ENCODE measurements around the gene ZCCHC4. TPM values are rescaled to one million over a fixed set of nuclear protein-coding genes. Genes with fewer than 3 reads are reported as not detected.

The ZCCHC4 gene
- total RNA-seq, 5 donors from 2014 or later (not counting 1 experiment from before 2014, with no cell fraction given) = 10.6 to 12.9 (median 12.0) TPM

DNA sequence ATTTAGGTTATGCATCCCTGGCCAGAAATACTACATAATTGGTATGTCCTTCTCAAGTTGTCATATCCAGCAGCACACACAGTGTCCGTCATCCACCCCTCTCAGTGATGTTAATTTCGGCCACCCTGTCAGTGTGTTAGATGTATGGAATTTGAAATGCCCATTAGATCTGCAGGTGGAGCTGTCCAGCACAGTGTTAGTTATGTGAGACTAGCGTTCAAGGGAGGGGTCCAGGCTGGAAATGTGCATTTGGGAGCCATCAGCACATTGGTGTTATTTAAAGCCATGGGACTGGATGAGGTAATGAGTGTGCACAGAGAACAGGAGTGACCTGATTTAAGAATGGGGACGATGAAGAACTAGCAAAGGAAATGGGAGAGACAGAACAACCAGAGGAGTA is 86.9 kb downstream of the ZCCHC4 start:
- Histone ChIP-seq H3K4me1 (ENCODE audit: control insufficient read depth in 1 of 2, extremely low read depth in 1 of 2, insufficient read depth in 2 of 2, low read length in 2 of 2) (no peaks in the 10 kb centered on the region), H3K27me3 (replicated peaks in 1 of 2; ENCODE audit: control insufficient read depth in 2 of 2, extremely low read depth in 1 of 2, insufficient read depth in 2 of 2, low read length in 1 of 2) (no peaks in the 10 kb centered on the region), H3K27ac (ENCODE audit: low read length) (no peak overlapping the region), H3K36me3 (ENCODE audit: control insufficient read depth in 2 of 2, extremely low read depth in 1 of 2, insufficient read depth in 1 of 2, low read length in 1 of 2) (peaks cover 5 to 76% of the 10 kb centered on the region in 2 donors), H3K9me3 (peaks cover 2% of the 10 kb centered on the region), H3K4me3 (ENCODE audit: control insufficient read depth in 1 of 2, extremely low read depth in 1 of 2, low read length in 1 of 2) (no peak overlapping the region)
- ChIA-PET POLR2A (no interaction called here), CTCF (no interaction called here)
- Mint-ChIP-seq H3K27me3 (no peaks in the 10 kb centered on the region), H3K4me1 (peaks cover 0 to 11% (median 0%) of the 10 kb centered on the region in 3 donors), H3K4me3 (no peak overlapping the region), H3K9me3 (peaks cover 4 to 8% (median 5%) of the 10 kb centered on the region in 3 donors), H3K36me3 (peaks cover 81% of the 10 kb centered on the region), H3K27ac (no peak overlapping the region)
- DNase-seq (no peak), ATAC-seq (replicated peaks in 1 of 4) (no peak)
- WGBS (ENCODE audit: insufficient coverage) = 100% methylated on average over 3 of the region's 4 CpGs

DNA sequence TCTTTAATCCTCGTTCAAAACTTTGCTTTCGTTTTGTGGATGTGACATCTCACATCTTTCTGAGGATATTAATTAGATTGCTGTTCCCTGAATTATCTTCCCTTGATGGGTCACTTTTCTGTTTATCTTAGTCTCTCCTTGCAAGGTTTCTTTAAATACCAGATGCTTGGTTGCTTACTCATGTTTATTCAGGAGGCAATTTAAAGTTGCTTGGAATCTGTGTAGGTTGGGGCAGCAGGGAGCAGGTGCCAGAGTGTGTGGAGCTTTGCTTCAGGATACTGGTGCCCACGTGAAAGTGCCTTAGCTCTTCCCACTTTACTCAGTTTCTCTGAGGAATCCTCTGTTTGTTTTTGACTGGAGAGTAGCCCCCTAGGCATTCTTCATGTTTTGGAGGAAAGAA is 88.5 kb downstream of the ZCCHC4 start:
- H3K27ac Mint-ChIP-seq = no peak overlapping the region
- H3K36me3 ChIP-seq (ENCODE audit: control insufficient read depth in 2 of 2, extremely low read depth in 1 of 2, insufficient read depth in 1 of 2, low read length in 1 of 2) = peaks cover 5 to 77% of the 10 kb centered on the region in 2 donors

DNA sequence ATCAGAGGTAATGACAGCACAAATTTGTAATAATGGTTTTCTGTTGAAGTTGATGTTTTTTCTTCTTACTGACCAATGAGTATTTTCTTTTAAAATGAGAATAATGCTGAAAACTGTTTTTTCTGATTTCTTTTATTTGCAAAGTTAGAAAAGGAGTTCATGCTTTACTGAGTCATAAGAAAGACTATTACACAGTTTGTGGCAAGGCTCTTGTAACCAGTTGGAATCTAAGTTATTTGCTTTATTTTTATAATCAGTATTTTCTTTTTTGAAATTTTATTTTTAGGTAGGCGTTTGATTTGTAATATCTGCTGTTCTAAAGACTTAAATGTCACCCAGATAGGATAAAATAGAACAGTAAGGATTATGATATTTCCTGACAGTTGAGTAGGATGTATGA is 89.9 kb downstream of the ZCCHC4 start:
- Mint-ChIP-seq H3K27ac (no peak overlapping the region), H3K4me1 (peaks cover 0 to 11% (median 0%) of the 10 kb centered on the region in 3 donors), H3K9me3 (no peaks in the 10 kb centered on the region), H3K4me3 (no peak overlapping the region), H3K27me3 (no peaks in the 10 kb centered on the region), H3K36me3 (peaks cover 69% of the 10 kb centered on the region)
- ATAC-seq (replicated peaks in 1 of 4) (no peak), DNase-seq (no peak)
- Histone ChIP-seq H3K4me1 (ENCODE audit: control insufficient read depth in 1 of 2, extremely low read depth in 1 of 2, insufficient read depth in 2 of 2, low read length in 2 of 2) (no peaks in the 10 kb centered on the region), H3K27me3 (replicated peaks in 1 of 2; ENCODE audit: control insufficient read depth in 2 of 2, extremely low read depth in 1 of 2, insufficient read depth in 2 of 2, low read length in 1 of 2) (no peaks in the 10 kb centered on the region), H3K36me3 (ENCODE audit: control insufficient read depth in 2 of 2, extremely low read depth in 1 of 2, insufficient read depth in 1 of 2, low read length in 1 of 2) (peaks cover under 1 to 73% of the 10 kb centered on the region in 2 donors), H3K27ac (ENCODE audit: low read length) (no peak overlapping the region), H3K9me3 (no peaks in the 10 kb centered on the region), H3K4me3 (ENCODE audit: control insufficient read depth in 1 of 2, extremely low read depth in 1 of 2, low read length in 1 of 2) (no peak overlapping the region)
- CTCF ChIA-PET = no interaction called here
- POLR2A ChIA-PET = no interaction called here
- WGBS (ENCODE audit: insufficient coverage) = no CpG with 5 or more reads among the region's 1 CpG

More for the DNA sequence above, 88.5 kb downstream of the ZCCHC4 start:
- CTCF ChIA-PET = no interaction called here
- Histone ChIP-seq H3K9me3 (peaks cover 2% of the 10 kb centered on the region), H3K27me3 (replicated peaks in 1 of 2; ENCODE audit: control insufficient read depth in 2 of 2, extremely low read depth in 1 of 2, insufficient read depth in 2 of 2, low read length in 1 of 2) (no peaks in the 10 kb centered on the region), H3K27ac (ENCODE audit: low read length) (no peak overlapping the region), H3K4me1 (ENCODE audit: control insufficient read depth in 1 of 2, extremely low read depth in 1 of 2, insufficient read depth in 2 of 2, low read length in 2 of 2) (no peaks in the 10 kb centered on the region), H3K4me3 (ENCODE audit: control insufficient read depth in 1 of 2, extremely low read depth in 1 of 2, low read length in 1 of 2) (no peak overlapping the region)
- DNase-seq = no peak
- POLR2A ChIA-PET = no interaction called here
- ATAC-seq (replicated peaks in 1 of 4) = no peak
- Mint-ChIP-seq H3K4me1 (peaks cover 0 to 11% (median 0%) of the 10 kb centered on the region in 3 donors), H3K9me3 (peaks cover 4 to 8% (median 5%) of the 10 kb centered on the region in 3 donors), H3K36me3 (peaks cover 81% of the 10 kb centered on the region), H3K4me3 (no peak overlapping the region), H3K27me3 (no peaks in the 10 kb centered on the region)
- WGBS (ENCODE audit: insufficient coverage) = no CpG with 5 or more reads among the region's 3 CpGs

DNA sequence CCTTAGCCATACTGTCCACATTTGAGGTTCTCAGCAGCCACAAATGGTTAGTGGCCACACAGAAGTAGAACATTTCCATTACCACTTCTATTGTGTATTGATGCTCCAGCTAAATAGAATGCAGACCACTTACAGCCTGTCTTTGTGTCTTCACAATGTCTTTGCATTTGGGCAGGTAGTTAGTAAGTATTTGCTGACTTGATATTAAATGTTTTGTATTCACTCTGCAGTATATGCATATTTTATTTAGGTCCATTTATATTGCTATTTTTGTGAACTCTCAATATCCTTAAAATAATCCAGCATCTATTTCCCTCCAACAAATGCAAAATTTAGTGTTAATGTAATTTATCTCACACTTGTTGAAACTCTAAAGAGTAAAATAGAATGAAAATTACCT is 91.1 kb downstream of the ZCCHC4 start:
- no peak overlapping the region for H3K27ac Mint-ChIP-seq
- no peak overlapping the region for H3K27ac ChIP-seq (ENCODE audit: low read length)
- no peaks in the 10 kb centered on the region for H3K9me3 Mint-ChIP-seq
- DNase-seq (no peak), ATAC-seq (replicated peaks in 1 of 4) (no peak)
- H3K4me3 Mint-ChIP-seq = no peak overlapping the region
- H3K4me1 ChIP-seq (ENCODE audit: control insufficient read depth in 1 of 2, extremely low read depth in 1 of 2, insufficient read depth in 2 of 2, low read length in 2 of 2) = no peaks in the 10 kb centered on the region
- CTCF ChIA-PET = no interaction called here
- H3K27me3 ChIP-seq (replicated peaks in 1 of 2; ENCODE audit: control insufficient read depth in 2 of 2, extremely low read depth in 1 of 2, insufficient read depth in 2 of 2, low read length in 1 of 2) = no peaks in the 10 kb centered on the region
- POLR2A ChIA-PET = no interaction called here
- H3K36me3 ChIP-seq (ENCODE audit: control insufficient read depth in 2 of 2, extremely low read depth in 1 of 2, insufficient read depth in 1 of 2, low read length in 1 of 2) = peaks cover 0 to 77% of the 10 kb centered on the region in 2 donors
- no peaks in the 10 kb centered on the region for H3K27me3 Mint-ChIP-seq
- H3K36me3 Mint-ChIP-seq = peaks cover 70% of the 10 kb centered on the region
- H3K4me1 Mint-ChIP-seq = peaks cover 0 to 11% (median 0%) of the 10 kb centered on the region in 3 donors
- H3K9me3 ChIP-seq = no peaks in the 10 kb centered on the region
- no peak overlapping the region for H3K4me3 ChIP-seq (ENCODE audit: control insufficient read depth in 1 of 2, extremely low read depth in 1 of 2, low read length in 1 of 2)

DNA sequence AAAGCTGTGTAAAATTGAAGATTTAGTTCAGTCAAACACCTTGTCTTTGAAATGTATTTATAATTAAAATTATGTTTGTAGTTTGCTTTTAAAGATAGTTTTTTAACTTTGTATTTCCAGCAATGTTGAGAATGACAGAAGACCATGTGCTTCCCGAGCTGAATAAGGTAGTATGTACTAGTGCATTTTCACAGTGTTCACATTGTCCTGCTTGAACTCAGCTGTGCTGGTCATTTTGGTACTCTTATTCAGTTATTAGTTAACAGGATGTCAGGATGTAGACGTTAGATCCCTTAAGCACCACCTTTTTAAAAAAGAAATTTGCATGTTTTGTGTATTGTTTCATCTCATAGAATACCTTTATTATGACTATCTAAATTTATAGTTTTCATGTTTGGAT is 92.9 kb downstream of the ZCCHC4 start:
- H3K36me3 ChIP-seq (ENCODE audit: control insufficient read depth in 2 of 2, extremely low read depth in 1 of 2, insufficient read depth in 1 of 2, low read length in 1 of 2) = peaks cover 0 to 82% of the 10 kb centered on the region in 2 donors

DNA sequence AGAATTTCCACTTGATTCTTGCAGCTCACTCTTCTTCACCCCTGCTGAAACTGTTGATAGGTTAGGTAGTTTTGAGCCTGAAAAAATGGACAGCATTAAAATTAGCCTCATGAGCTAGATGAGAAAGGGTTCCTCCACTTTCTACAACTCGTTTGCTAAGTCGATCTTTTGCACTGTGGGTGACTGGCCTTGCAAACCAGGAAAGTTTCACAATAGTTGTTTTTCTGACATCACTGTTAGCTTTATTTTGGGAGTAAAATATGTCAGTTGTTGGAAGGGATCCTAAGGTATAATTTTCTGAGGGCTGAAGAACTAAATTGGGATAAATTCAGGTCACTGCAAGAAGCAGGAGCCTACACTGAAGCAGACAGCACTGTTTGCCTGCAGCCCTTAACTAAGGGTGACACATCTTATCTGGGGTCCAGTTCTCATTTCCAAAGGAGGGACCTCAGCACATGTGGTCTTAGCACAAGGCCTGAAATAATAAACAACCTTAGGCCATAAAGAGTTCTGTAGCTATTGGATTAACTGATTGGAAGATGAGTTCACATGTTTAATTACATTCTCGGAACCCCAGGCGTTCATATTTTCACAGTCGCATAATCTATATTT is 93.6 kb downstream of the ZCCHC4 start:
- Histone ChIP-seq H3K9me3 (no peaks in the 10 kb centered on the region), H3K27me3 (replicated peaks in 1 of 2; ENCODE audit: control insufficient read depth in 2 of 2, extremely low read depth in 1 of 2, insufficient read depth in 2 of 2, low read length in 1 of 2) (no peaks in the 10 kb centered on the region), H3K27ac (ENCODE audit: low read length) (no peak overlapping the region), H3K4me1 (ENCODE audit: control insufficient read depth in 1 of 2, extremely low read depth in 1 of 2, insufficient read depth in 2 of 2, low read length in 2 of 2) (no peaks in the 10 kb centered on the region), H3K4me3 (ENCODE audit: control insufficient read depth in 1 of 2, extremely low read depth in 1 of 2, low read length in 1 of 2) (no peak overlapping the region), H3K36me3 (ENCODE audit: control insufficient read depth in 2 of 2, extremely low read depth in 1 of 2, insufficient read depth in 1 of 2, low read length in 1 of 2) (peaks cover 0 to 82% of the 10 kb centered on the region in 2 donors)
- Mint-ChIP-seq H3K4me3 (no peak overlapping the region), H3K27me3 (no peaks in the 10 kb centered on the region), H3K27ac (no peak overlapping the region), H3K36me3 (peaks cover 71% of the 10 kb centered on the region), H3K4me1 (no peaks in the 10 kb centered on the region), H3K9me3 (no peaks in the 10 kb centered on the region)
- ChIA-PET CTCF (interaction anchor here in 1 of 2 donors (0.6 kb wide), 1 partner anchor 8 kb away, joined by 3 read pairs; no protein-coding TSS in a partner anchor), POLR2A (no interaction called here)
- WGBS (ENCODE audit: insufficient coverage) = no CpG with 5 or more reads among the region's 5 CpGs
- DNase-seq (no peak), ATAC-seq (replicated peaks in 1 of 4) (no peak)

More for the DNA sequence above, 92.9 kb downstream of the ZCCHC4 start:
- DNase-seq (no peak), ATAC-seq (replicated peaks in 1 of 4) (no peak)
- no peaks in the 10 kb centered on the region for H3K27me3 Mint-ChIP-seq
- H3K4me1 Mint-ChIP-seq = no peaks in the 10 kb centered on the region
- no peak overlapping the region for H3K27ac ChIP-seq (ENCODE audit: low read length)
- H3K4me1 ChIP-seq (ENCODE audit: control insufficient read depth in 1 of 2, extremely low read depth in 1 of 2, insufficient read depth in 2 of 2, low read length in 2 of 2) = no peaks in the 10 kb centered on the region
- H3K36me3 Mint-ChIP-seq = peaks cover 71% of the 10 kb centered on the region
- H3K4me3 ChIP-seq (ENCODE audit: control insufficient read depth in 1 of 2, extremely low read depth in 1 of 2, low read length in 1 of 2) = no peak overlapping the region
- H3K4me3 Mint-ChIP-seq = no peak overlapping the region
- 75% methylated on average over 1 of the region's 2 CpGs for WGBS (ENCODE audit: insufficient coverage)
- CTCF ChIA-PET = no interaction called here
- H3K9me3 ChIP-seq = no peaks in the 10 kb centered on the region
- H3K9me3 Mint-ChIP-seq = no peaks in the 10 kb centered on the region
- no peak overlapping the region for H3K27ac Mint-ChIP-seq
- H3K27me3 ChIP-seq (replicated peaks in 1 of 2; ENCODE audit: control insufficient read depth in 2 of 2, extremely low read depth in 1 of 2, insufficient read depth in 2 of 2, low read length in 1 of 2) = no peaks in the 10 kb centered on the region
- POLR2A ChIA-PET = no interaction called here
